Measurements from ENCODE around the gene PRUNE2.

PRUNE2 gene

GRCh38 chr9:76932265-76932664, 26.4 kb upstream of the PRUNE2 start:
- no peak for DNase-seq (ENCODE audit: low read depth)
- TF ChIP-seq CTCF (conservative IDR thresholded peaks at IDR 0.05; ENCODE audit: control insufficient read depth, insufficient read depth, low read depth, low read length): no peak
- no peak overlapping the region for H3K4me3 ChIP-seq (ENCODE audit: control insufficient read depth, low read depth, low read length)

- no peak overlapping the region for H3K4me3 ChIP-seq (ENCODE audit: control insufficient read depth, low read depth, low read length)
- no peak for TF ChIP-seq CTCF (conservative IDR thresholded peaks at IDR 0.05; ENCODE audit: control insufficient read depth, insufficient read depth, low read depth, low read length)
- peak; percentile 64 for DNase-seq (ENCODE audit: low read depth)
These were observed 21.8 kb upstream of the PRUNE2 start for GRCh38 chr9:76927540-76928240.

- TF ChIP-seq CTCF (conservative IDR thresholded peaks at IDR 0.05; ENCODE audit: control insufficient read depth, insufficient read depth, low read depth, low read length): no peak
- DNase-seq (ENCODE audit: low read depth): no peak
- H3K4me3 ChIP-seq (ENCODE audit: control insufficient read depth, low read depth, low read length): no peak overlapping the region
These were observed 20.9 kb upstream of the PRUNE2 start for GRCh38 chr9:76926846-76927245.

- H3K4me3 ChIP-seq (ENCODE audit: control insufficient read depth, low read depth, low read length): no peak overlapping the region
- peak; percentile 98 for DNase-seq (ENCODE audit: low read depth)
- no peak for TF ChIP-seq CTCF (conservative IDR thresholded peaks at IDR 0.05; ENCODE audit: control insufficient read depth, insufficient read depth, low read depth, low read length)
These were observed 20.4 kb upstream of the PRUNE2 start for GRCh38 chr9:76926324-76926741.

GRCh38 chr9:76921165-76921564, 15.3 kb upstream of the PRUNE2 start:
- H3K4me3 ChIP-seq (ENCODE audit: control insufficient read depth, low read depth, low read length): no peak overlapping the region
- no peak for TF ChIP-seq CTCF (conservative IDR thresholded peaks at IDR 0.05; ENCODE audit: control insufficient read depth, insufficient read depth, low read depth, low read length)
- peak; percentile 63 for DNase-seq (ENCODE audit: low read depth)

- peak; percentile 66 for DNase-seq (ENCODE audit: low read depth)
- H3K4me3 ChIP-seq (ENCODE audit: control insufficient read depth, low read depth, low read length): no peak overlapping the region
- TF ChIP-seq CTCF (conservative IDR thresholded peaks at IDR 0.05; ENCODE audit: control insufficient read depth, insufficient read depth, low read depth, low read length): no peak
These were observed 11.4 kb upstream of the PRUNE2 start for GRCh38 chr9:76917299-76917698.

Data from fibroblast of mammary gland (primary cell).